H1 (cell line): ENCODE data around the gene C5orf22. TPM values are rescaled to one million over a fixed set of nuclear protein-coding genes. Genes with fewer than 3 reads are reported as not detected.

Experiments used
- CTCF ChIA-PET: fragments of 300-600 bp; sonication (Branson Sonifier 250); formaldehyde crosslinking; loops from one replicate; lab custom pipeline; 2021; ENCODE audit not compliant: partially characterized antibody; lab: Charles Lee
- POLR2A ChIA-PET: fragments of 300-600 bp; sonication (Branson Sonifier 250); formaldehyde crosslinking; loops from one replicate; lab custom pipeline; 2021; ENCODE audit warnings: inconsistent platforms; ENCODE audit not compliant: partially characterized antibody; lab: Charles Lee
- DNase-seq, 2 experiments: peaks; one replicate each; pipeline versions ENCODE4 v3.0.0 to v3.0.0-alpha.2; 2010 to 2022; ENCODE audit warnings: low spot score in 2 of 2, low read depth in 1 of 2, mixed read lengths in 1 of 2
- FAIRE-seq: peaks from 2 replicates; lab custom pipeline; 2011; peaks lifted over from hg19 to GRCh38; lab: Jason Lieb, UNC
- H2AFZ ChIP-seq: 2 replicates; pipeline ENCODE4 v1.8.1; 2012; ENCODE audit warnings: low read length, inconsistent platforms
- H2AK5ac ChIP-seq: 2 replicates; pipeline ENCODE4 v1.6.1; 2013; ENCODE audit warnings: low read depth, low read length
- H2BK120ac ChIP-seq: replicated peaks from 2 replicates; pipeline ENCODE3; 2013; ENCODE audit warnings: low read depth, low read length, inconsistent platforms
- H2BK12ac ChIP-seq: 2 replicates; pipeline ENCODE4 v1.6.1; 2013; ENCODE audit warnings: low read depth, low read length
- H2BK15ac ChIP-seq: 2 replicates; pipeline ENCODE4 v1.6.1; 2013; ENCODE audit warnings: low read length
- H2BK20ac ChIP-seq: 2 replicates; pipeline ENCODE4 v1.6.1; 2013; ENCODE audit warnings: low read length
- H2BK5ac ChIP-seq: 2 replicates; pipeline ENCODE4 v1.6.1; 2013; ENCODE audit warnings: low read depth, low read length
- H3K14ac ChIP-seq: 2 replicates; pipeline ENCODE4 v1.6.1; 2013; ENCODE audit warnings: inconsistent platforms; ENCODE audit not compliant: insufficient read length
- H3K18ac ChIP-seq: 2 replicates; pipeline ENCODE4 v1.6.1; 2013; ENCODE audit warnings: low read length; ENCODE audit errors: extremely low read depth
- H3K23ac ChIP-seq: 2 replicates; pipeline ENCODE4 v1.6.1; 2013; ENCODE audit warnings: inconsistent platforms; ENCODE audit not compliant: insufficient read length
- H3K23me2 ChIP-seq: 2 replicates; pipeline ENCODE4 v1.6.1; 2013; ENCODE audit warnings: low read depth, low read length
- H3K27ac ChIP-seq: 2 replicates; pipeline ENCODE4 v1.6.1; 2011; ENCODE audit warnings: low read depth, low read length, inconsistent platforms
- H3K27me3 ChIP-seq, 4 experiments: replicated peaks in 1 of 4; 1 replicate in 1 of 4; 2 replicates in 3 of 4; pipeline versions ENCODE4 v1.6.1 to v1.8.1; 2011 to 2013; ENCODE audit warnings: low read length in 3 of 4, mild to moderate bottlenecking in 3 of 4, inconsistent platforms in 2 of 4, mixed read lengths in 2 of 4, moderate library complexity in 1 of 4; ENCODE audit not compliant: control insufficient read depth in 3 of 4, insufficient read depth in 3 of 4; ENCODE audit errors: extremely low read depth in 1 of 4
- H3K36me3 ChIP-seq, 4 experiments: 2 replicates each; pipeline versions ENCODE4 v1.6.1 to v1.8.1; 2011 to 2013; ENCODE audit warnings: mild to moderate bottlenecking in 4 of 4, low read length in 3 of 4, moderate library complexity in 2 of 4, control low read depth in 1 of 4, inconsistent platforms in 1 of 4; ENCODE audit not compliant: insufficient read depth in 4 of 4, control insufficient read depth in 2 of 4
- H3K4ac ChIP-seq: replicated peaks from 2 replicates; pipeline ENCODE3; 2013; ENCODE audit warnings: low read length, low read depth, mixed read lengths, inconsistent platforms; ENCODE audit not compliant: insufficient read length
- H3K4me1 ChIP-seq, 4 experiments: replicated peaks in 1 of 4; 1 replicate in 1 of 4; 2 replicates in 3 of 4; pipeline versions ENCODE4 v1.6.1 to v1.8.1; 2011 to 2013; ENCODE audit warnings: low read length in 3 of 4, inconsistent platforms in 2 of 4, mixed read lengths in 1 of 4; ENCODE audit not compliant: insufficient read depth in 4 of 4, control insufficient read depth in 3 of 4
- H3K4me2 ChIP-seq, 2 experiments: 2 replicates each; pipeline versions ENCODE4 v1.6.1 to v1.8.1; 2011 to 2013; ENCODE audit warnings: low read depth in 2 of 2, low read length in 2 of 2, control low read depth in 1 of 2, inconsistent platforms in 1 of 2, mild to moderate bottlenecking in 1 of 2; ENCODE audit not compliant: insufficient read depth in 1 of 2
- H3K4me3 ChIP-seq, 4 experiments: fragments of 200-600, 300-600 bp in 1 of 4; sonication (generic), shearing (Covaris generic), sonication (Bioruptor Twin) in 1 of 4; 2 replicates each; pipeline versions ENCODE4 v1.5.1 to v1.8.1; 2011 to 2016; ENCODE audit warnings: low read length in 4 of 4, low read depth in 3 of 4, control low read depth in 2 of 4, inconsistent platforms in 2 of 4, mild to moderate bottlenecking in 2 of 4, mixed read lengths in 1 of 4, moderate library complexity in 1 of 4; ENCODE audit not compliant: insufficient read depth in 2 of 4; ENCODE audit errors: extremely low read depth in 1 of 4
- H3K56ac ChIP-seq: replicated peaks from 2 replicates; pipeline ENCODE3; 2013; ENCODE audit warnings: low read depth, mild to moderate bottlenecking, mixed read lengths, low read length, inconsistent platforms; ENCODE audit not compliant: insufficient read length
- H3K79me1 ChIP-seq: 2 replicates; pipeline ENCODE4 v1.6.1; 2013; ENCODE audit warnings: low read depth, low read length, control low read depth
- H3K79me2 ChIP-seq, 2 experiments: 2 replicates each; pipeline versions ENCODE4 v1.6.1 to v1.8.1; 2012 to 2013; ENCODE audit warnings: low read length in 2 of 2, mild to moderate bottlenecking in 2 of 2, inconsistent platforms in 1 of 2; ENCODE audit not compliant: insufficient read depth in 2 of 2, control insufficient read depth in 1 of 2
- H3K9ac ChIP-seq, 4 experiments: replicated peaks in 1 of 4; 1 replicate in 1 of 4; 2 replicates in 3 of 4; pipeline versions ENCODE4 v1.6.1 to v1.8.1; 2011 to 2013; ENCODE audit warnings: low read depth in 3 of 4, low read length in 3 of 4, control low read depth in 2 of 4, mild to moderate bottlenecking in 2 of 4, moderate library complexity in 2 of 4, inconsistent platforms in 1 of 4; ENCODE audit errors: extremely low read depth in 1 of 4
- H3K9me3 ChIP-seq, 2 experiments: 2 replicates each; pipeline versions ENCODE4 v1.6.1 to v1.8.1; 2012 to 2013; ENCODE audit warnings: mild to moderate bottlenecking in 2 of 2, moderate library complexity in 2 of 2, control low read depth in 1 of 2, inconsistent platforms in 1 of 2, low read depth in 1 of 2, low read length in 1 of 2, mixed read lengths in 1 of 2; ENCODE audit not compliant: insufficient read depth in 2 of 2
- H4K20me1 ChIP-seq, 2 experiments: replicated peaks in 1 of 2; 2 replicates each; pipeline versions ENCODE3 to v1.8.1; 2011 to 2013; ENCODE audit warnings: inconsistent platforms in 2 of 2, low read length in 2 of 2, mild to moderate bottlenecking in 1 of 2; ENCODE audit not compliant: insufficient read depth in 2 of 2, control insufficient read depth in 1 of 2
- H4K5ac ChIP-seq: 2 replicates; pipeline ENCODE4 v1.6.1; 2013; ENCODE audit warnings: low read length, low read depth, mixed read lengths, inconsistent platforms; ENCODE audit not compliant: insufficient read length
- H4K8ac ChIP-seq: 2 replicates; pipeline ENCODE4 v1.8.0; 2013; ENCODE audit warnings: mild to moderate bottlenecking, moderate library complexity, low read length, inconsistent platforms; ENCODE audit not compliant: insufficient read depth; ENCODE audit errors: extremely low read depth
- H4K91ac ChIP-seq: replicated peaks from 2 replicates; pipeline ENCODE3; 2013; ENCODE audit warnings: low read length, mixed read lengths, inconsistent platforms; ENCODE audit not compliant: insufficient read length
- MAFK ChIP-seq: IDR thresholded peaks from 2 replicates; pipeline ENCODE4 v1.6.1; 2012; ENCODE audit warnings: low read depth, mild to moderate bottlenecking, improper control_type of control experiment, low read length
- WGBS, 2 experiments: shearing (Covaris generic) in 1 of 2; methylation state at CpG; one replicate each; pipeline versions ENCODE4 v1.1.6 to v1.1.7; 2013 to 2015; ENCODE audit warnings: low lambda C conversion rate in 2 of 2, mixed read lengths in 2 of 2, inconsistent platforms in 1 of 2, low coverage in 1 of 2, missing lambda C conversion rate in 1 of 2; ENCODE audit not compliant: insufficient replicate concordance in 2 of 2, insufficient coverage in 1 of 2, insufficient read length in 1 of 2; ENCODE audit errors: extremely low coverage in 1 of 2, missing lambda C conversion rate in 1 of 2; 5-methylcytosine and 5-hydroxymethylcytosine counted together
- polyA plus RNA-seq, 7 experiments: library from polyadenylated mRNA; depleted of rRNA in 3 of 7; stranded (reverse) in 5 of 7; unstranded in 2 of 7; fragments of >200 nt in 5 of 7; fragments of 200-250 nt in 2 of 7; gene quantifications; 1 replicate in 5 of 7; 2 replicates in 1 of 7; 4 replicates in 1 of 7; pipeline versions ENCODE4 v1.2.1 to v1.2.3, GENCODE V29; 2011 to 2013; ENCODE audit warnings: missing spikeins in 2 of 7, mixed read lengths in 2 of 7
- total RNA-seq: library from RNA; stranded (reverse); fragmentation: NEBNext Ultra II Directional; extraction: Animal tissue kit (Norgen Biotek cat#: 25700); gene quantifications from 2 replicates; pipeline ENCODE4 v1.2.1, GENCODE V29; 2021

Gene C5orf22
- total and polyA plus RNA-seq, 2 of the 8 experiments (the other 6 are each of a cell fraction or from before 2014, with no cell fraction given) = 19.6 to 36.2 TPM

DNA sequence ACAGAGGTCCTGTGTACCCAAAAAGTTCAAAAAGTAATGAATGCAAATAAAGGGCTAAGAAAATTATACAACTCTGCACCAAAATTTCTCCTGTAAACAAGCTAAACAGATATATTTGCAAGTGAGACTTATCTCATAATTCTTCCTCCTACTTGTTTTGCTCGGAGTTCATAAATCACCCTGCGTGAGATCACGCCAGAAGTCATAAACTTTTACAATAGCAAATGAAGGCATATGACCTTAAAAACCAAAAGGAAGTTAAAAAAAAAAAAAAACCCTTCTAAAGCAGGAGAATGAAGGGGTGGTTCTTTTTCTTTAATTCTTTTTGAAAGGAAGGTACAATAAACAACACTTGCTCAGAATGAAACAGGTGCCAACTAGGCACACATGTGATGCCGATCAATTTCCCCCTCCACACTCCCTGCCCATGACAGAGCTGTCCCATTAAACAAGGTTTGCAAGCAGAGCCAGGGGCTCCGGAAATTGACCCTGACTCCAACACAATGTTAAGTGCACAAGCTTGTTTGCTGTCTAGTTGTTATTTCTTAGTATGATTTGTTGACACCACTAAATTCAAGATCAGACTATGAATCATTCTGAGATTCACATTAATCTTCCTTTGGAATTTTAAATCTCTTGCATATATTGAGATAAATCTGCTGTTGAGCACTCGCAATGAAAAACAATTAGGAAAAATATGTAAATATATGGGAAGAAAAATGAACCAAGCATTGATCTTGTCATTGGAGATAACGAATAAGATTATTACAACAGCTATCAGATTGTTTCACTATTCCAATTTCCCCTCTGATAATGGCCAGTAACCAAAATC, 46.5 kb upstream of the C5orf22 start:
- WGBS, 2 experiments = 94% methylated on average over 7 of the region's 7 CpGs; no CpG with 5 or more reads in 1 of the 2 experiments
- H4K8ac ChIP-seq = no peak overlapping the region
- no peak for TF ChIP-seq MAFK

More for the DNA sequence above, 46.5 kb upstream of the C5orf22 start:
- no peak overlapping the region for H3K4me3 ChIP-seq
- no peak overlapping the region for H4K91ac ChIP-seq
- no peak overlapping the region for H2AK5ac ChIP-seq
- H4K5ac ChIP-seq = no peak overlapping the region
- no peak overlapping the region for H3K56ac ChIP-seq
- H4K20me1 ChIP-seq = peaks cover 0 to 4% of the 10 kb centered on the region in 2 experiments
- no peak for FAIRE-seq
- no peak overlapping the region for H2BK5ac ChIP-seq
- no peaks in the 10 kb centered on the region for H3K27me3 ChIP-seq
- H3K9ac ChIP-seq = no peak overlapping the region
- no peak overlapping the region for H3K27ac ChIP-seq
- H3K4ac ChIP-seq = no peak overlapping the region
- no peak overlapping the region for H3K4me2 ChIP-seq
- H3K23me2 ChIP-seq = no peaks in the 10 kb centered on the region
- H3K14ac ChIP-seq = no peak overlapping the region
- no peak overlapping the region for H3K23ac ChIP-seq
- H2BK12ac ChIP-seq = no peak overlapping the region
- no peaks in the 10 kb centered on the region for H3K4me1 ChIP-seq
- no peak overlapping the region for H3K18ac ChIP-seq
- peaks cover 7 to 48% (median 16%) of the 10 kb centered on the region in 4 experiments for H3K36me3 ChIP-seq
- ChIA-PET CTCF (interaction anchor here (0.6 kb wide), 1 partner anchor 968 kb away, joined by 3 read pairs; no protein-coding TSS in a partner anchor), POLR2A (interaction anchor here (1.1 kb wide), 1 partner anchor 18 kb away, joined by 6 read pairs; no protein-coding TSS in a partner anchor)
- no peak overlapping the region for H2BK120ac ChIP-seq
- H3K79me1 ChIP-seq = no peaks in the 10 kb centered on the region; the same call in 1 of the 2 replicates
- no peaks in the 10 kb centered on the region for H3K9me3 ChIP-seq
- H2BK15ac ChIP-seq = no peak overlapping the region
- H2BK20ac ChIP-seq = no peak overlapping the region
- H3K79me2 ChIP-seq = no peaks in the 10 kb centered on the region
- no peak overlapping the region for H2AFZ ChIP-seq
- DNase-seq = no peak
